Measurements from ENCODE around the gene ZDHHC8. TPM values are rescaled to one million over a fixed set of nuclear protein-coding genes. Genes with fewer than 3 reads are reported as not detected.

Gene ZDHHC8
- total RNA-seq, 1 donor from 2014 or later: 3.1 TPM

DNA sequence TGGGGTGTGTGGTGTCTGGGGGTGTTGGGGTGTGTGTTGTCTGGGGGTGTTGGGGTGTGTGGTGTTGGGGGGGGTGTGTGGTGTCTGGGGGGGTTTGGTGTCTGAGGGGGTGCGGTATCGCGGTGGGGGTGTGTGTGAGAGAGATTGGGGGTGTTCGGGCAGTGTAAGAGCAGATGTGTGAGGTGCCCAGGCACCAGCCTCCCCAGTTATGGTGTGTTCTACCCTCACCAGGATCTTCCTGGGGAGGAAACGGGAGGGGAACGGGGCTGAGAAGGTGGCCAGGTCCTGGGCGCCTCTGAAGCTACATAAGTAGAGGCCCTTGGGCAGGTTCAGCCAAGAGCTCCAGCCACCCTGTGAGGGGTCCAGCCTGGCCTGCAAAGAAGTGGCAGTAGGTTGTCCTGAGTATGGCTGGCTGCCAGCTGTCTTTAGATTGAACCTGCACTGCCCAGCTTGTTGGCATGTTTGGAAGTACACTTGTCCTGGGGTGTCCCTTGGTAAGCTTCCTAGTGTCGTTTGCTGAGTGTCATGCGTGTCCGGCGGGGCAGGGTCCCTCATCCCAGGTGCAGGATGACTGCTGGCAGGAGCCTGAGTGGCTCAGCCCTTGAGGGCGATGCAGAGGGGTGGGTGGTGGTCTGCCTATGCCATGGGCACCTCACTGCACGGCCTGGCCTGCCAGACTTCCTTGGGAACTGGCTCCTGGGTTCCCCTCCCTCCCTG, 8.1 kb upstream of the ZDHHC8 start:
- peaks cover 49 to 59% (median 51%) of the 10 kb centered on the region in 3 donors for H3K36me3 ChIP-seq (ENCODE audit: control insufficient read depth in 3 of 3, insufficient read depth in 3 of 3, low read length in 3 of 3)

DNA sequence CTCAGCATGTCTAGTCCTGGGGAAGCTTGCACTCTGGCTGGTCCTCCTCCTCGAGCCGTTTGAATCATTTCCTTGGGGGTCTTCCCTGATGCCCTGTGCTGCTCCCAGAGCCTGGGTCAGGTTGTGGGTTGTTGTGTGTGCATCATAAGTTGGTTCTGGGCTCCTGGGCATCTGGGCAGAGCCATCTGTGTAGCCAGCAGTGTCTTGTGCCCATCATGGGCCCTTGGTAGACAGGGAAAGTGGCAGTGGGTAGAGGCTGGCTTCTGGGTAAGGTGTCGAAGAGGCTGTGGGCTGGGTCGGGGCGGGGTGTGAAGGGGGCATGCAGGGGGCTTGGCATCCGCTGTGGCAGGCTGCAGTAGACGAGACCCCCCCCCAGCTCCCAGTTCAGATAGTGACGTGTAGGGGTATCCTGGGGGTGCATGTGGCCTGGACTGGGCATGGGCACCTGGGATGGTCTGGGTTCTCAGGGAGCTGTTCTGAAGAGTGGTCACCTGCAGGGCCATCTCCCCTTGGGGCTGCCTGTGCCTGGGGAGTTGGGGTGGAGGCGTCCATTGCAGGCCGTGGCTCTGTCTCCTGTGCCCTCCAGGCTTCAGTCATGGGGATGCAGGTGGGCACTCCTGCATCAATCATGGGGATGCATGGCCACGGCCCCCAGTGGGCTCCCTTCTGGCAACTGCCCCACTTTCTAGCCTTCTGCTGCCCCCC, 7.4 kb upstream of the ZDHHC8 start:
- no peak overlapping the region for H3K27ac ChIP-seq (ENCODE audit: low read depth, low read length)
- peaks cover 9 to 45% (median 24%) of the 10 kb centered on the region in 3 donors for H3K4me1 ChIP-seq (ENCODE audit: control insufficient read depth in 3 of 3, insufficient read depth in 3 of 3, low read length in 3 of 3)
- H3K9me3 ChIP-seq (ENCODE audit: control insufficient read depth in 3 of 3, low read length in 3 of 3): no peaks in the 10 kb centered on the region
- H3K27me3 ChIP-seq (ENCODE audit: control insufficient read depth in 3 of 3, insufficient read depth in 3 of 3, low read length in 3 of 3): no peaks in the 10 kb centered on the region
- H3K4me3 ChIP-seq (ENCODE audit: low read length in 3 of 3): no peak overlapping the region
- H3K9ac ChIP-seq (ENCODE audit: low read depth in 1 of 3, low read length in 3 of 3): peak overlapping the region in 2 of 3 donors; percentile 20 to 33
- peaks cover 48 to 53% (median 51%) of the 10 kb centered on the region in 3 donors for H3K36me3 ChIP-seq (ENCODE audit: control insufficient read depth in 3 of 3, insufficient read depth in 3 of 3, low read length in 3 of 3)

More for the DNA sequence above, 8.1 kb upstream of the ZDHHC8 start:
- Histone ChIP-seq H3K9me3 (ENCODE audit: control insufficient read depth in 3 of 3, low read length in 3 of 3) (no peaks in the 10 kb centered on the region), H3K4me3 (ENCODE audit: low read length in 3 of 3) (no peak overlapping the region), H3K9ac (ENCODE audit: low read depth in 1 of 3, low read length in 3 of 3) (no peak overlapping the region), H3K27ac (ENCODE audit: low read depth, low read length) (no peak overlapping the region), H3K27me3 (ENCODE audit: control insufficient read depth in 3 of 3, insufficient read depth in 3 of 3, low read length in 3 of 3) (no peaks in the 10 kb centered on the region), H3K4me1 (ENCODE audit: control insufficient read depth in 3 of 3, insufficient read depth in 3 of 3, low read length in 3 of 3) (peaks cover 16 to 53% (median 30%) of the 10 kb centered on the region in 3 donors)

DNA sequence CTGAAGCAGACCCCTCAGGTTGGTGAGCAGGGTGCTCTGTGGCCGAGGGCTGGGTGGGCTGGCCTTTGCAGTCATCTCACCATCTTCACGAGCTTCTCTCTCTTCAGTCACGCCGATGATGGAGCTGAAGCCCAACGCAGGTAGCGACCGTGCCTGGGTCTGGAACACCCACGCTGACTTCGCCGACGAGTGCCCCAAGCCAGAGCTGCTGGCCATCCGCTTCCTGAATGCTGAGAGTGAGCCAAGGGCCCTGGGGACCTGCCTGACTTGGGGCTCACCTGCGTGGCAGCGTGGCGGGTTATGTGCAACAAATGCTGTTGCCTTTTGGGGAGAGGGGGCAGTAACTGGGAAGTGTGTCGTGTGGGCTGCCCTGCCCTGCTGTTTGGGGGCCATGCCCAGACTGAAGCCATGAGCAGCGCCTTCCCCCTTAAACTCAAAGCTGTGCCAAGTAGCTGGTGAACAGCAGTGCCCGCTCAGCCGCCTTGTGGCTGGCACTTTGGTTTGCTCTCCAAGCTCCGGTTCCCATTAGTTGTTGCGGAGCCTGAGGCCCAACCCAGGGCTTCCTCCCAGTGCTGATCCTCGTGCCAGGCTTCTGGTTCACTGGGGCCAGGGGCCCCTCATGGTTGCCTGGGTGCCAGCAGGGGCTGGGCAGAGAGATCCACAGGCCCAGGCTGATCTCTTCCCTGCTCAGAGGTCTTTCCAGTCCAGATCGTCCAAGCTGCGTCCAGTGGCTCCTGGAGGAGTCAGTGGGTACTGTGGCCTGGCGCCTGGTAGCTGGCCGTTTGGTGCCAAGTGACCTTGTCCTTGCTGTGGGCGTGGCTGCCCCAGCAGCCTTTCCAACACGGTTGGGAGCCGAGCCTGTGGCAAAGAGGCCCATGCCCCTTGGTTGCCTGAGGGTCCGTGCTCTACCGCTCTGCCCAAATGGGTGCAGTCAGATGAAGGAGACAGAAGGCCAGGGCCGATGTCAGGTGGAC, 6.1 kb upstream of the ZDHHC8 start:
- peaks cover 39 to 43% (median 43%) of the 10 kb centered on the region in 3 donors for H3K36me3 ChIP-seq (ENCODE audit: control insufficient read depth in 3 of 3, insufficient read depth in 3 of 3, low read length in 3 of 3)
- no peaks in the 10 kb centered on the region for H3K9me3 ChIP-seq (ENCODE audit: control insufficient read depth in 3 of 3, low read length in 3 of 3)
- H3K4me1 ChIP-seq (ENCODE audit: control insufficient read depth in 3 of 3, insufficient read depth in 3 of 3, low read length in 3 of 3): peaks cover 10 to 46% (median 28%) of the 10 kb centered on the region in 3 donors
- no peak overlapping the region for H3K4me3 ChIP-seq (ENCODE audit: low read length in 3 of 3)
- no peaks in the 10 kb centered on the region for H3K27me3 ChIP-seq (ENCODE audit: control insufficient read depth in 3 of 3, insufficient read depth in 3 of 3, low read length in 3 of 3)
- H3K27ac ChIP-seq (ENCODE audit: low read depth, low read length): peak overlapping the region; percentile 45
- H3K9ac ChIP-seq (ENCODE audit: low read depth in 1 of 3, low read length in 3 of 3): peak overlapping the region; percentile 32 to 72 (median 43)

DNA sequence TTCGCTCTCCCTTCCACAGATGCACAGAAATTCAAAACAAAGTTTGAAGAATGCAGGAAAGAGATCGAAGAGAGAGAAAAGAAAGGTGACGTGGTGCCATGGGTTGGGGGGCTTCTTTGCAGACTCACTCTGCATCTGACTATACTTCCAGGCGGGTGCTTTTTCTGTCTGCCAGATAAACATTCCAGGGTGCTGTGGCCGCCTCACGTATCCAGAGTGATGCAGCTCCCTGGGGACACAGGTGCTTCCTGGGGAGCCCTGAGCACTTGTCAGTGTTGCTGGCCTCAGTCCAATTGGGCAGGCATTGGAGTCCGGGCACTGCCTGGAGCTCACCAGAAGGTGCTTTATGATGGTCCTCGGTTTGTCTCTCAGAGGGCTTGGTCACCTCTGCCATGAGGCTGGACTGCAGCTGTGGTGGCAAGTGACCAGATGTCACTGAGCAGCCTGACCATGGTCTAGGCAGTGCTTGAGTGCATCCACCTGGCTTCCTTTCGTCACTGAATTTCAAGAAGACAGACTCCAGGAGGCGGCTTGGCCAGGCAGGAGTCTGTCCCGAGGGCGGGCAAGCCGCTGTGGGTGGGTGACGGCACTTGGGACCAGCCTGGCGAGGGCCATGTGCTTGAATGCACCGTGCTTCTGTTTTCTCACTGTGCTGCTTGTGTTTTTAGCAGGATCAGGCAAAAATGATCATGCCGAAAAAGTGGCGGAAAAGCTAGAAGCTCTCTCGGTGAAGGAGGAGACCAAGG, 5.1 kb upstream of the ZDHHC8 start:
- H3K27me3 ChIP-seq (ENCODE audit: control insufficient read depth in 3 of 3, insufficient read depth in 3 of 3, low read length in 3 of 3): no peaks in the 10 kb centered on the region
- H3K9ac ChIP-seq (ENCODE audit: low read depth in 1 of 3, low read length in 3 of 3): peak overlapping the region in 1 of 3 donors; percentile 32
- H3K4me3 ChIP-seq (ENCODE audit: low read length in 3 of 3): no peak overlapping the region
- H3K4me1 ChIP-seq (ENCODE audit: control insufficient read depth in 3 of 3, insufficient read depth in 3 of 3, low read length in 3 of 3): peaks cover 14 to 45% (median 32%) of the 10 kb centered on the region in 3 donors
- no peaks in the 10 kb centered on the region for H3K9me3 ChIP-seq (ENCODE audit: control insufficient read depth in 3 of 3, low read length in 3 of 3)
- no peak overlapping the region for H3K27ac ChIP-seq (ENCODE audit: low read depth, low read length)
- peaks cover 35 to 42% (median 38%) of the 10 kb centered on the region in 3 donors for H3K36me3 ChIP-seq (ENCODE audit: control insufficient read depth in 3 of 3, insufficient read depth in 3 of 3, low read length in 3 of 3)

DNA sequence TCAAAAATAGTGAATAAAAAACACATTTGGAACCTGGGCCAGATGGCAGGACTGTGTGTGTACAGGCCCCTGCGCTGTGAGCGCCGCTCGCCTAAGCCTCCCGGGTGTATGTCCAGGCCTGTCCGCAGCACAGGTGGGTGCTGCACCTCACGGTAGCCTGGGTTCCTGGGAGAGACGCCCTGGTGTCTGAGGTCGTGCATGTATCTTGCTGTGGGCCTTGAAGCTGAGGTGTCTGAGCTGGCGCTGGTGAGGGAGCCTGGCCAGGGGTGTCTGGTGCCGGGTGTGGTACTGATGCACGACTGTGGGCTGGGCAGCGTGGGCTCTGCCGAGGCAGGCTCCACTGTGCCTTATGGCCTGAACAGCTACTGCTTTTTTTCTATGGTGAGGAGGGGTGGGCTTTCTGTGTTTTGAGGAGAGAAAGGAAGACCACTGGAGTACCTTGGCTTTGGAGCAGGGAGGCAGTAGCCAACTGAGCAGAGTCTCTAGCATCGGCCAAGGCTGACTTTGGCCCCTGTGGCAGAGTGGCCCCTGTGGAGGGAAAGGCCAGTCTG, 4.2 kb upstream of the ZDHHC8 start:
- Histone ChIP-seq H3K9ac (ENCODE audit: low read depth in 1 of 3, low read length in 3 of 3) (no peak overlapping the region), H3K27me3 (ENCODE audit: control insufficient read depth in 3 of 3, insufficient read depth in 3 of 3, low read length in 3 of 3) (no peaks in the 10 kb centered on the region), H3K27ac (ENCODE audit: low read depth, low read length) (no peak overlapping the region), H3K4me1 (ENCODE audit: control insufficient read depth in 3 of 3, insufficient read depth in 3 of 3, low read length in 3 of 3) (peaks cover 16 to 48% (median 33%) of the 10 kb centered on the region in 3 donors), H3K4me3 (ENCODE audit: low read length in 3 of 3) (no peak overlapping the region), H3K9me3 (ENCODE audit: control insufficient read depth in 3 of 3, low read length in 3 of 3) (no peaks in the 10 kb centered on the region), H3K36me3 (ENCODE audit: control insufficient read depth in 3 of 3, insufficient read depth in 3 of 3, low read length in 3 of 3) (peaks cover 27 to 36% (median 29%) of the 10 kb centered on the region in 3 donors)

DNA sequence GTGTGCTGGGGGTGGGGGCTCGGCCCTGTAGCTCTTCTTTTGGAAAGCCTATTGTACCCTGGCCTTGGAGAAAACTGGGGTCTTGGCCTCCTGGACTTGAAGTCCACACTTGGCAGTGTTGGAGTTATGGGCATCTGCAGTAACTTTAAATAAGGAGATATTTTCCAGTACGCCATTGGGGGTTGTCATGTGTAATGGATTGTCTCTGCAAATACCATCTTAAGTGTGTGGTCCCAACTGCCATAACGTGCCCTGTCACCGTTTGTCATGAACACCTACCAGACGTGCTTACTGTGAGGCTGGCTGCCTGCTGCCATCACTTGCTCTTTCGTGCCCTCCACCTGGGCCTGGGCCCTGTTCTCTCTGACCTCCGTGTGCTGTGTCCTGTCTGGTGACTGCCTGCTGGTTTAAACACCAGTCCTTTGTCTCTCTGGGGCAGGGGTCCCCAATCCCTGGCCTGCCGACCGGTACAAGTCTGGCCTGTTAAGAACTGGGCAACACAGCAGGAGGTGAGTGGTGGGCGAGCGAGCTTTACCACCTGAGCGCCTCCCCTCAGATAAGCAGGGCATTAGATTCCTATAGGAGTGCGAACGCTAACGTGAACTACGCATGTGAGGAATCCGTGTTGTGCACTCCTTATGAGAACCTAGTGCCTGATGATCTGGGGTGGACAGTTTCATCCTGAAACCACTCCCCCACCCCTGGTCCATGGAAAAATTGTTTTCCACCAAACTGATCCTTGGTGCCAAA, 3.6 kb upstream of the ZDHHC8 start:
- no peaks in the 10 kb centered on the region for H3K9me3 ChIP-seq (ENCODE audit: control insufficient read depth in 3 of 3, low read length in 3 of 3)

DNA sequence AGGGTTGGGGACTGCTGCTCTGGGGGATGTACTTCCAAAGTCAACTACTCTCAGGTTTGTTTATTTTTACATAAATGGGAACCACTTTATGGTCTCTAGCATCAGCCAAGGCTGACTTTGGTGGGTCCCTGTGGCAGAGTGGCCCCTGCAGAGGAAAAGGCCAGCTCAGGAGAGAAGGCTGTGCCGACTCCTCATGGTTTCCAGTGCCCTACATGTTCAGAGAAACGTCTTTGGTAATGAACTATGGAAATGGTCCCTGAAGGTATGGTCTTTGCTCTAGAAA, 3.0 kb upstream of the ZDHHC8 start:
- Histone ChIP-seq H3K4me1 (ENCODE audit: control insufficient read depth in 3 of 3, insufficient read depth in 3 of 3, low read length in 3 of 3) (peaks cover 26 to 58% (median 44%) of the 10 kb centered on the region in 3 donors), H3K36me3 (ENCODE audit: control insufficient read depth in 3 of 3, insufficient read depth in 3 of 3, low read length in 3 of 3) (peaks cover 25 to 36% (median 26%) of the 10 kb centered on the region in 3 donors), H3K9ac (ENCODE audit: low read depth in 1 of 3, low read length in 3 of 3) (no peak overlapping the region), H3K9me3 (ENCODE audit: control insufficient read depth in 3 of 3, low read length in 3 of 3) (no peaks in the 10 kb centered on the region), H3K27ac (ENCODE audit: low read depth, low read length) (no peak overlapping the region), H3K27me3 (ENCODE audit: control insufficient read depth in 3 of 3, insufficient read depth in 3 of 3, low read length in 3 of 3) (no peaks in the 10 kb centered on the region), H3K4me3 (ENCODE audit: low read length in 3 of 3) (no peak overlapping the region)

More for the DNA sequence above, 3.6 kb upstream of the ZDHHC8 start:
- H3K4me3 ChIP-seq (ENCODE audit: low read length in 3 of 3): no peak overlapping the region
- no peak overlapping the region for H3K27ac ChIP-seq (ENCODE audit: low read depth, low read length)
- peaks cover 25 to 36% (median 28%) of the 10 kb centered on the region in 3 donors for H3K36me3 ChIP-seq (ENCODE audit: control insufficient read depth in 3 of 3, insufficient read depth in 3 of 3, low read length in 3 of 3)
- H3K9ac ChIP-seq (ENCODE audit: low read depth in 1 of 3, low read length in 3 of 3): no peak overlapping the region
- no peaks in the 10 kb centered on the region for H3K27me3 ChIP-seq (ENCODE audit: control insufficient read depth in 3 of 3, insufficient read depth in 3 of 3, low read length in 3 of 3)
- peaks cover 22 to 55% (median 39%) of the 10 kb centered on the region in 3 donors for H3K4me1 ChIP-seq (ENCODE audit: control insufficient read depth in 3 of 3, insufficient read depth in 3 of 3, low read length in 3 of 3)

DNA sequence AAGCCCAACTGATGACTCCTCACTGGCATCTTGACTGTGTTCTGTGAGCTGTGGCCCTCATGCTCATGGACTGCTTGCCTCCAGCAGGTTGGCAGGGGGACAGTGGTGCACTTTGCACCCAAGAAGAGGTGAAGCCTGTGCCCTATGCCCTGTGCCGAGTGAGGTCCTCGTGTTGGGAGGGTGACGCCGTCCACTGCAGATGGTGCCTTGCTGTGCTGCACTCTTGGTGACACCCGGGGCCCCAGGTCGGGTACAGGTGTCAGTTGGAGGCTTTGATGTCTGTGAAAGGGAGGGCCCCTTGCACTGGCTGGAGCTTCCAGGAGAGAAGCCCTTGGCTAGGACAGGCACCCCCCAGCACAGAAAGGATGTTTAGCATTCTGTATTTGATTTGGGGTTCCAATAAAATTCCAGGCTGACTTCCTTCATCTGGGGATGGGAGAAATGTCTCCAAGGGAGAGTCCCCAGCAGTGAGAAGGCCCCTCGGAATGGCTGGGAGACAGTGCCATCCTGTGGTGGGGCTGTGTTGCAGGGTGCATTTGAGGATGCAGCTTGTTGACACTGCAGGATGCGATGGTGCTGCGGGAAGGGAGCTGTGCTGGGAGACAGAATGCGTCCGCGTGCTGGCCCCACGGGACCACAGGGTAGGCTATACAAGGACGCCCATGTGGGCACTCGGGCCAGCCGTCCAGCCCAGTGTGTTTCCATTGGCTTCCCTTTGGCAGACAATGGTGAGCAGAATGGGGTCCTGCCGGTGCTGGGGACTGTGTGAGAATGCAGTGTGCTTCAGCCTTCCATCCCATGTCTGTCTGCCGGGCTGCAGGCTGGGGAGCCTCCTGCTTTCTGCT, 2.5 kb upstream of the ZDHHC8 start:
- Histone ChIP-seq H3K4me1 (ENCODE audit: control insufficient read depth in 3 of 3, insufficient read depth in 3 of 3, low read length in 3 of 3) (peaks cover 32 to 58% (median 49%) of the 10 kb centered on the region in 3 donors), H3K27ac (ENCODE audit: low read depth, low read length) (no peak overlapping the region), H3K36me3 (ENCODE audit: control insufficient read depth in 3 of 3, insufficient read depth in 3 of 3, low read length in 3 of 3) (peaks cover 21 to 31% (median 25%) of the 10 kb centered on the region in 3 donors), H3K9ac (ENCODE audit: low read depth in 1 of 3, low read length in 3 of 3) (peak overlapping the region in 1 of 3 donors; percentile 40), H3K9me3 (ENCODE audit: control insufficient read depth in 3 of 3, low read length in 3 of 3) (no peaks in the 10 kb centered on the region), H3K4me3 (ENCODE audit: low read length in 3 of 3) (no peak overlapping the region), H3K27me3 (ENCODE audit: control insufficient read depth in 3 of 3, insufficient read depth in 3 of 3, low read length in 3 of 3) (no peaks in the 10 kb centered on the region)

Data from skeletal muscle tissue (tissue), 4 donors.